ENCODE data around the gene PLXNA4. TPM values are rescaled to one million over a fixed set of nuclear protein-coding genes. Genes with fewer than 3 reads are reported as not detected.

PLXNA4 gene
- total and polyA plus RNA-seq, 3 donors from 2014 or later = 3.4 to 5.5 (median 3.8) TPM

DNA sequence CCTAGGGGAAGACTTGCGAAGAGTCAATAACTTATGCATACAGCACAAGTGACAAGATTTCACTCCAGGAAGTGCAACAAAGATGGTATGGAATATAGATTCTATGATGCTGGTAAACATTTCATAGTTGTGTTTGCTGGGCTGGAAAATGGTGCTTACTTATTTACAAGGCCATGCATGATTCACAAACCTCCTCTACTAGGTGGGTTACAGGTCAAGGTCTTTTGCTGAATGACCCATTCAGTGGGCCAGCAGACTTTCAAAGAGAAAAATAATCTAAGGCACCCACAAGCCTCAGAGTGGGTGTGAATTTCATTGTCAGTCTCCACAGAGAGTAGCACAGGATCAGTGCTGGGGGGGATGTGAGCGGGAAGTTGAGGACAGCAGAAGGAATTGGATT, 378.5 kb downstream of the PLXNA4 start:
- H3K27me3 ChIP-seq = no peaks in the 10 kb centered on the region
- 95 to 100% methylated on average over 2 of the region's 2 CpGs for WGBS, 2 donors
- no peak overlapping the region for H3K4me3 ChIP-seq
- H3K36me3 ChIP-seq (ENCODE audit: low read depth, missing control alignments) = no peaks in the 10 kb centered on the region
- TF ChIP-seq, protein P1, sequence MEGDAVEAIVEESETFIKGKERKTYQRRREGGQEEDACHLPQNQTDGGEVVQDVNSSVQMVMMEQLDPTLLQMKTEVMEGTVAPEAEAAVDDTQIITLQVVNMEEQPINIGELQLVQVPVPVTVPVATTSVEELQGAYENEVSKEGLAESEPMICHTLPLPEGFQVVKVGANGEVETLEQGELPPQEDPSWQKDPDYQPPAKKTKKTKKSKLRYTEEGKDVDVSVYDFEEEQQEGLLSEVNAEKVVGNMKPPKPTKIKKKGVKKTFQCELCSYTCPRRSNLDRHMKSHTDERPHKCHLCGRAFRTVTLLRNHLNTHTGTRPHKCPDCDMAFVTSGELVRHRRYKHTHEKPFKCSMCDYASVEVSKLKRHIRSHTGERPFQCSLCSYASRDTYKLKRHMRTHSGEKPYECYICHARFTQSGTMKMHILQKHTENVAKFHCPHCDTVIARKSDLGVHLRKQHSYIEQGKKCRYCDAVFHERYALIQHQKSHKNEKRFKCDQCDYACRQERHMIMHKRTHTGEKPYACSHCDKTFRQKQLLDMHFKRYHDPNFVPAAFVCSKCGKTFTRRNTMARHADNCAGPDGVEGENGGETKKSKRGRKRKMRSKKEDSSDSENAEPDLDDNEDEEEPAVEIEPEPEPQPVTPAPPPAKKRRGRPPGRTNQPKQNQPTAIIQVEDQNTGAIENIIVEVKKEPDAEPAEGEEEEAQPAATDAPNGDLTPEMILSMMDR (IDR thresholded peaks at IDR 0.05) = no peak
- TF ChIP-seq POLR2A (IDR thresholded peaks at IDR 0.05) = no peak
- no peaks in the 10 kb centered on the region for H3K9me3 ChIP-seq
- intact Hi-C loops (cut with DNase I; ENCODE audit: low total_unique reads) = no loop called here
- no peak for DNase-seq
- H3K4me1 ChIP-seq = no peaks in the 10 kb centered on the region
- no peak overlapping the region for H3K27ac ChIP-seq

DNA sequence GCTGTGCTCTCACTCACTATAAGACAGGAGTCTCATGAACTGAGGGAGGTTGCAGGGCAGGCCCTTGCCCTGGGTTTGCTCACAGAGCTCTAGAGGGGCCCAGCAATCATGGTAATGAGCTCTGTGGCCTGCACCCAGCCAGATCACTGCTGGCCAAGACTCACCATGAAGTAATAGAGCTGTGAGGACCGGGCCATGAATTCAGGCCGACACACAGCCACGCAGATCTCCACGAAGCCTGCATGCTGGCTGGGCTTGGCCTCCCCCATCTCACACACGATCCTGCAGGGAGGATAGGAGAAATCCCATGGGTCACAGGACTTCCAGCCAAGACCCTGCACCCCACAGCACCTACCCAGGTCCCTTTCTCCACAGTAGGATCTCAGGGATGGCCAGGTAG, 382.4 kb downstream of the PLXNA4 start:
- 80 to 93% methylated on average over 1 to 5 of the region's 5 CpGs for WGBS, 2 donors
- no peak for DNase-seq
- no peaks in the 10 kb centered on the region for H3K4me1 ChIP-seq
- H3K4me3 ChIP-seq = no peak overlapping the region
- TF ChIP-seq POLR2A (IDR thresholded peaks at IDR 0.05) = no peak
- TF ChIP-seq, protein P1 (IDR thresholded peaks at IDR 0.05) = no peak
- intact Hi-C loops (cut with DNase I; ENCODE audit: low total_unique reads) = no loop called here
- no peaks in the 10 kb centered on the region for H3K27me3 ChIP-seq
- no peak overlapping the region for H3K27ac ChIP-seq
- H3K36me3 ChIP-seq (ENCODE audit: low read depth, missing control alignments) = no peaks in the 10 kb centered on the region
- no peaks in the 10 kb centered on the region for H3K9me3 ChIP-seq

DNA sequence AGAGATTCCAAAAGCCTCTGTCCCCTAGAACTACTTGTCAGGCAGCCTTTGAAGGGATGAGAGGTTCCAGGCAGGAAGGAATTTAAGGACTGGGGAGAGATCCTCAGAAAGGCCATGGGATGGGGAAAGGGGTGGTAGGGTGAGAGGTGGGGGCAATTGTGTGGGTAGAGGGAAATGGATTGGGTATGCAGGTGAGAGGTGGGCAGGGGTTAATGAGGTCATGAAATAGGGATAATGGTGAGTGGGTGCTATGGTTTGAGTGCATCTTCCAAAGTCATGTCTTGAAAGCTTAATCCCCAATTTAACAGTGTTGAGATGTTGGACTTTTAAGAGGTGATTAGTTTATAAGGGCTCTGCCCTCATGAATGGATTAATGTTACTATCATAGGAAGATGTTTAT, 383.5 kb downstream of the PLXNA4 start:
- Histone ChIP-seq H3K9me3 (no peaks in the 10 kb centered on the region), H3K4me3 (no peak overlapping the region), H3K27ac (no peak overlapping the region), H3K36me3 (ENCODE audit: low read depth, missing control alignments) (no peaks in the 10 kb centered on the region), H3K4me1 (no peaks in the 10 kb centered on the region), H3K27me3 (no peaks in the 10 kb centered on the region)
- DNase-seq = no peak
- no peak for TF ChIP-seq POLR2A (IDR thresholded peaks at IDR 0.05)
- TF ChIP-seq, protein P1 (IDR thresholded peaks at IDR 0.05) = no peak
- intact Hi-C loops (cut with DNase I; ENCODE audit: low total_unique reads) = no loop called here

DNA sequence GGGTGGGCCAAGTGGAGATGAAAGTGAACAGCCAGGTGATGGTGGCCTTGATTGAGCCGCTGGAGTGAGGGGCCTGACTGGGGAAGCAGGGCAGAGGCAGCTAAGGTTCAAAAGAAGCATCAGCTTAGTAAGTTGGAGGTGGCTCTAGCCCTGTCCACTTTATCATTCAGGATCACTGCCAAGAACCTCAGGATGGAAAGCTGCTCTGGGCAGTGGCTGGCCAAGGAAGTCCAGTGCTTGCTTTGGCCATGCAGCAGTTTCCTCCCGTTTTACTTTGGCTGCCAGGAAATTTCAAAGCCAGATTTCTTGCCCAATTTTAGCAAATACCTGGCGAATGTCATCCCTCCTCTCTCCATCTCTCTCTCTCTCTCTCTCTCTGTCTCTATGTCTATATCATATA, 384.9 kb downstream of the PLXNA4 start:
- H3K4me1 ChIP-seq = no peaks in the 10 kb centered on the region
- no peak overlapping the region for H3K27ac ChIP-seq
- no peaks in the 10 kb centered on the region for H3K36me3 ChIP-seq (ENCODE audit: low read depth, missing control alignments)
- intact Hi-C loops (cut with DNase I; ENCODE audit: low total_unique reads) = no loop called here
- H3K4me3 ChIP-seq = no peak overlapping the region
- no peaks in the 10 kb centered on the region for H3K9me3 ChIP-seq
- no peaks in the 10 kb centered on the region for H3K27me3 ChIP-seq
- WGBS, 2 donors = 61 to 71% methylated on average over 3 of the region's 3 CpGs
- TF ChIP-seq POLR2A (IDR thresholded peaks at IDR 0.05) = no peak
- TF ChIP-seq, protein P1 (IDR thresholded peaks at IDR 0.05) = no peak
- no peak for DNase-seq

DNA sequence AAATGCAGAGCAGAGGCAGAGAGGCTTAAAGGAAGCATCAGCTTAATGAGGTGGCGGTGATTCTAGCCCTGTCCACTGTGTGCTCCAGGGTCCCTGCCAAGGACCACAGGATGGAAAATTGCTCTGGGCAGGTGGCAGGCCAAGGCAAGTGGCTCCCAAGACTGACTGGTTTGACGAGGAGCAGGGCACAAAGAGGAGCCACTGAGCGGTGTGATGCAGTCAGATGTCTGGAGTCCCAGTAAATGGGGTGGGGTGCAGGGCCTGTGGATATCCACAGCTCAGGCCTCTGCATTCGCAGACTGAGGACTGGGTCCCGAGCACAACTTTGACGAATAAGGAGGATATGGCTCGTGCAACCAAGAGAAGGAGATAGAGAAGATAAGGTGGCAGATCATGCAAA, 385.6 kb downstream of the PLXNA4 start:
- H3K27me3 ChIP-seq = no peaks in the 10 kb centered on the region
- 92 to 97% methylated on average over 7 of the region's 7 CpGs for WGBS, 2 donors
- no peaks in the 10 kb centered on the region for H3K9me3 ChIP-seq
- no peaks in the 10 kb centered on the region for H3K36me3 ChIP-seq (ENCODE audit: low read depth, missing control alignments)
- no peaks in the 10 kb centered on the region for H3K4me1 ChIP-seq
- DNase-seq = no peak
- H3K4me3 ChIP-seq = no peak overlapping the region
- intact Hi-C loops (cut with DNase I; ENCODE audit: low total_unique reads) = no loop called here
- TF ChIP-seq, protein P1 (IDR thresholded peaks at IDR 0.05) = no peak
- no peak for TF ChIP-seq POLR2A (IDR thresholded peaks at IDR 0.05)
- H3K27ac ChIP-seq = no peak overlapping the region
